OCI-LY7 (cell line): Measurements from ENCODE around the gene STUM.
"Not testable (repeated sequence)": the region's sequence is repeated elsewhere in the genome, so short reads cannot be mapped to it uniquely, and the experiment has no call there.

Experiments
- EZH2phosphoT487 ChIP-seq: fragments of 200-600 bp; sonication (generic); IDR thresholded peaks from 2 replicates; pipeline ENCODE4 v1.6.1; 2018; ENCODE audit warnings: low read depth, borderline replicate concordance, mild to moderate bottlenecking, mixed run types, antibody characterized with exemption, low read length, moderate library complexity, mixed read lengths
- TF ChIP-seq, protein P1 (sequence below): fragments of 200-600 bp; sonication (generic); conservative IDR thresholded peaks from 2 replicates; pipeline ENCODE4 v1.5.1; 2014; ENCODE audit warnings: mild to moderate bottlenecking, antibody characterized with exemption, low read length, moderate library complexity, mixed read lengths

- TF ChIP-seq, protein P1, sequence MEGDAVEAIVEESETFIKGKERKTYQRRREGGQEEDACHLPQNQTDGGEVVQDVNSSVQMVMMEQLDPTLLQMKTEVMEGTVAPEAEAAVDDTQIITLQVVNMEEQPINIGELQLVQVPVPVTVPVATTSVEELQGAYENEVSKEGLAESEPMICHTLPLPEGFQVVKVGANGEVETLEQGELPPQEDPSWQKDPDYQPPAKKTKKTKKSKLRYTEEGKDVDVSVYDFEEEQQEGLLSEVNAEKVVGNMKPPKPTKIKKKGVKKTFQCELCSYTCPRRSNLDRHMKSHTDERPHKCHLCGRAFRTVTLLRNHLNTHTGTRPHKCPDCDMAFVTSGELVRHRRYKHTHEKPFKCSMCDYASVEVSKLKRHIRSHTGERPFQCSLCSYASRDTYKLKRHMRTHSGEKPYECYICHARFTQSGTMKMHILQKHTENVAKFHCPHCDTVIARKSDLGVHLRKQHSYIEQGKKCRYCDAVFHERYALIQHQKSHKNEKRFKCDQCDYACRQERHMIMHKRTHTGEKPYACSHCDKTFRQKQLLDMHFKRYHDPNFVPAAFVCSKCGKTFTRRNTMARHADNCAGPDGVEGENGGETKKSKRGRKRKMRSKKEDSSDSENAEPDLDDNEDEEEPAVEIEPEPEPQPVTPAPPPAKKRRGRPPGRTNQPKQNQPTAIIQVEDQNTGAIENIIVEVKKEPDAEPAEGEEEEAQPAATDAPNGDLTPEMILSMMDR = not testable (repeated sequence)
- TF ChIP-seq EZH2phosphoT487 = not testable (repeated sequence)
Measured at GRCh38 chr1:226611980-226612379, 63.4 kb downstream of the STUM start.
